NK-92 treated with Interleukin-12 subunit alpha and Interleukin-12 subunit beta, amount 100 ng/mL, for 24 hours (cell line): ENCODE results near the gene ZNF146.
"Not testable (repeated sequence)": the region's sequence is repeated elsewhere in the genome, so short reads cannot be mapped to it uniquely, and the experiment has no call there.

ENCODE experiments used
- DNase-seq: peaks from one replicate; lab custom pipeline; 2025; lab: John Stamatoyannopoulos, UW

ZNF146 gene

GRCh38 chr19:36236304-36236945 lies 21.5 kb downstream of the ZNF146 start:
- DNase-seq, result no peak

- no peak for DNase-seq
These were observed 22.0 kb downstream of the ZNF146 start for GRCh38 chr19:36236946-36237310.

- no peak for DNase-seq
These were observed 29.2 kb downstream of the ZNF146 start for GRCh38 chr19:36244066-36244465.

- DNase-seq, result no peak
These were observed 30.5 kb downstream of the ZNF146 start for GRCh38 chr19:36245210-36246005.

- DNase-seq, result no peak
These were observed 31.1 kb downstream of the ZNF146 start for GRCh38 chr19:36246006-36246481.

GRCh38 chr19:36252047-36252446 lies 37.1 kb downstream of the ZNF146 start:
- DNase-seq, result no peak

GRCh38 chr19:36254848-36255247 lies 39.9 kb downstream of the ZNF146 start:
- no peak for DNase-seq

GRCh38 chr19:36255316-36255715 lies 40.4 kb downstream of the ZNF146 start:
- no peak for DNase-seq

GRCh38 chr19:36256064-36256463 lies 41.2 kb downstream of the ZNF146 start:
- DNase-seq, result no peak

- DNase-seq, result no peak
These were observed 42.1 kb downstream of the ZNF146 start for GRCh38 chr19:36256853-36257519.

- no peak for DNase-seq
These were observed 42.6 kb downstream of the ZNF146 start for GRCh38 chr19:36257520-36257876.

- no peak for DNase-seq
These were observed 43.3 kb downstream of the ZNF146 start for GRCh38 chr19:36258028-36258875.

GRCh38 chr19:36259211-36259610 lies 44.3 kb downstream of the ZNF146 start:
- no peak for DNase-seq

GRCh38 chr19:36265064-36265463 lies 50.2 kb downstream of the ZNF146 start:
- no peak for DNase-seq

GRCh38 chr19:36265856-36266374 lies 51.0 kb downstream of the ZNF146 start:
- DNase-seq, result no peak

GRCh38 chr19:36266375-36266961 lies 51.6 kb downstream of the ZNF146 start:
- DNase-seq, result no peak

- no peak for DNase-seq
These were observed 52.3 kb downstream of the ZNF146 start for GRCh38 chr19:36267061-36267845.

GRCh38 chr19:36268081-36268480 lies 53.2 kb downstream of the ZNF146 start:
- DNase-seq, result not testable (repeated sequence)

GRCh38 chr19:36268591-36268990 lies 53.7 kb downstream of the ZNF146 start:
- not testable (repeated sequence) for DNase-seq

GRCh38 chr19:36269295-36269694 lies 54.4 kb downstream of the ZNF146 start:
- not testable (repeated sequence) for DNase-seq
